Measurements from ENCODE around the gene TCL1A. TPM values are rescaled to one million over a fixed set of nuclear protein-coding genes. Genes with fewer than 3 reads are reported as not detected.

TCL1A gene
- total and polyA plus RNA-seq, 10 of the 15 experiments (the other 5 are each of a cell fraction or from before 2014, with no cell fraction given) = 5.9 to 283 (median 113) TPM

DNA sequence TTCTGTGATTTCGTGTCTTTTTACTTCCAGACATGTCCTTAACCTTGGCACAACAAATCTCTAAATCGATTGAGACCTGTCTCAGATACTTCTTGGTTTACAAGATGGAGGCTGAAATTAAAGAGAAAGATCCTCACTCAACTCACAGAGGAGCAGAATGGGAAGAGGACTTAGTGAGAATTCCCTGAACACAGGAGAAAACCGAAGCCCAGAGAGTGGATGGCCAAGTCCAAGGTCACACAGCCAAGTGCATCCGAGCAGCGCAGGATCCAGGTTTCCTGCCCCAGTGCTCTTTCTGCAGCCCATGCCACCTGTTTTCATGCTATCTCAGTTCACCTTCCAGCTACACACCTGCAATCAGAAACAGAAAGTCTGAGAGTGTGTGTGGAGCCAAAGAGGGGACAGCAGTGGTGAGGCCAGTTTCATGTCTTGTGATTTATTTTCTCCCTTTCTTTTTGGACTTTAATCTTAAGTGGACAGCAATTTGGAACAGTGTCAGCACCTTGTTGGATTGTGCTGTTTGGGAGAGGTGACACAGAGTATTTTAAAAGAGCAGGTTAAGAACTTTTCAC lies 50.6 kb downstream of the TCL1A start (continued):
- TF ChIP-seq, protein P1, sequence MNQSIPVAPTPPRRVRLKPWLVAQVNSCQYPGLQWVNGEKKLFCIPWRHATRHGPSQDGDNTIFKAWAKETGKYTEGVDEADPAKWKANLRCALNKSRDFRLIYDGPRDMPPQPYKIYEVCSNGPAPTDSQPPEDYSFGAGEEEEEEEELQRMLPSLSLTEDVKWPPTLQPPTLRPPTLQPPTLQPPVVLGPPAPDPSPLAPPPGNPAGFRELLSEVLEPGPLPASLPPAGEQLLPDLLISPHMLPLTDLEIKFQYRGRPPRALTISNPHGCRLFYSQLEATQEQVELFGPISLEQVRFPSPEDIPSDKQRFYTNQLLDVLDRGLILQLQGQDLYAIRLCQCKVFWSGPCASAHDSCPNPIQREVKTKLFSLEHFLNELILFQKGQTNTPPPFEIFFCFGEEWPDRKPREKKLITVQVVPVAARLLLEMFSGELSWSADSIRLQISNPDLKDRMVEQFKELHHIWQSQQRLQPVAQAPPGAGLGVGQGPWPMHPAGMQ (IDR thresholded peaks at IDR 0.05; ENCODE audit: borderline replicate concordance) = no peak
- TF ChIP-seq BMI1 (IDR thresholded peaks at IDR 0.05; ENCODE audit: borderline replicate concordance) = no peak
- TF ChIP-seq NFXL1 (IDR thresholded peaks at IDR 0.05; ENCODE audit: borderline replicate concordance) = 0 out of 2 replicates have a peak, but pooled peaks have one; percentile 62
- TF ChIP-seq FOXM1 (IDR thresholded peaks at IDR 0.05; ENCODE audit: low read depth, low read length) = no peak

DNA sequence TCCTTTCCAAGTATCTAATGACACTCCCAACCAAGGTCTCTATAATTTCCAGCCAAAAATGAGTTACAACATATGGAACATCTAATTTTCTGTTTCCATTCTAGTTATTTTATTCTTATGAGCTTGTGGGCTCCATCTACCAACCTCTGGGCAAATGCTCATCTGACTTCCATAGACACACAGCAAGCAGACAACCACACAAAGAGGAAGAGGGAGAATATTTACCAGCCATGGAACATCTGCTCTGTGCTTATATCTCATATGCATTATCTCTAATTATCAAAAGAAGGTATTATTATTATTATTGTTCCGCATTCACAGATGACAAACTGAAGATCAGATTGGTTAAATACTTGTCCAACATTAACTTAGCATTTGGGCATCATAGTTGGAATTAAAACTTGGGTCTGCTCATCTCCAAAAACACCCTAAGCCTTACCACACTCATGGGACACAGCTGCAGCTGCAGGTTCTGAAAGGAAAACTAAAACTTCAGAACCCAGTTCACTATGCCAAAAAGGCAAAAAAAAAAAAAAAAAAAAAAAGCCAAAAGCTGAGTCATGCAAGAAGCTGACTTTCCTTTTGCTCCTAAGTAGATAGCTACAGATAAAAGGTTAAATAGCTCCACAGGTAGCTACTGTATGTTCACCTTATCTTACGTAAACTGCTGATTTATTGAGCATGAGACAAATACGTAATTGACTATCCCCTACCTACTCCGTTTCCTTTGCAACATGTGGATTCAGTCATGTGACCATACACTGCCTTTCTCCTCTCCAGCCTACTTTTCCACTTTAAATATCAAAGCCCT lies 51.3 kb downstream of the TCL1A start:
- peak overlapping the region; percentile 67 for H3K4me2 ChIP-seq (ENCODE audit: control insufficient read depth, insufficient read depth)
- CTCF ChIA-PET = interaction anchor here (1.0 to 7.4 kb wide), 9 partner anchors 8 to 100 kb away, joined by 3 to 98 read pairs (median 7); no protein-coding TSS in a partner anchor
- H3K36me3 ChIP-seq (ENCODE audit: control insufficient read depth in 2 of 2, insufficient read depth in 2 of 2, low read length in 1 of 2) = no peaks in the 10 kb centered on the region
- ATAC-seq (peak; percentile 68), DNase-seq (ENCODE audit: low read depth, low spot score) (peak; percentile 74), FAIRE-seq (peak; percentile 49)
- POLR2A ChIA-PET = interaction anchor here (0.6 to 1.3 kb wide), 7 partner anchors 15 to 1674 kb away, joined by 4 to 8 read pairs (median 5); no protein-coding TSS in a partner anchor
- H3K4me3 ChIP-seq = peak overlapping the region; percentile 64
- no peaks in the 10 kb centered on the region for H3K9me3 ChIP-seq (replicated peaks; ENCODE audit: control insufficient read depth, insufficient read depth, low read length)
- H3K27me3 ChIP-seq (replicated peaks in 1 of 2; ENCODE audit: control insufficient read depth in 2 of 2, insufficient read depth in 2 of 2, low read length in 1 of 2) = no peaks in the 10 kb centered on the region; a peak in 2 of 4 replicates
- no peaks in the 10 kb centered on the region for H3K79me2 ChIP-seq (ENCODE audit: control insufficient read depth, insufficient read depth, low read length)
- H3K27ac ChIP-seq (ENCODE audit: control insufficient read depth, insufficient read depth) = peak overlapping the region; percentile 82
- H2AFZ ChIP-seq (ENCODE audit: control insufficient read depth, low read depth, low read length) = peak overlapping the region; percentile 42
- peaks cover 56% of the 10 kb centered on the region for H3K4me1 ChIP-seq (ENCODE audit: control insufficient read depth, insufficient read depth, low read length)
- RAD21 ChIA-PET (ENCODE audit: unreplicated experiment) = interaction anchor here (0.6 to 4.3 kb wide), 15 partner anchors 8 to 219 kb away, joined by 3 to 44 read pairs (median 3); no protein-coding TSS in a partner anchor
- 2% methylated on average over 4 of the region's 4 CpGs for WGBS (ENCODE audit: insufficient coverage, insufficient replicate concordance, low lambda C conversion rate, missing lambda C conversion rate)
- intact Hi-C loops (cut with micrococcal nuclease; ENCODE audit: unreplicated experiment) (loop anchor here (1.0 to 5.0 kb wide), 2 partner anchors 65 to 85 kb away; no protein-coding TSS in a partner anchor), in situ Hi-C loops (cut with MboI) (loop anchor here (25.0 kb wide), 1 partner anchor 1700 kb away; no protein-coding TSS in a partner anchor)
- TSS peak; percentile 92 for BruUV-seq (replicated peaks)
- no peaks in the 10 kb centered on the region for H4K20me1 ChIP-seq (ENCODE audit: control insufficient read depth, insufficient read depth)
- peak overlapping the region; percentile 52 for H3K9ac ChIP-seq (ENCODE audit: control insufficient read depth, insufficient read depth, low read length)
- SMC1A ChIA-PET (ENCODE audit: uncharacterized antibody, unreplicated experiment) = interaction anchor here (0.7 to 7.1 kb wide), 15 partner anchors 8 to 103 kb away, joined by 3 to 78 read pairs (median 4); no protein-coding TSS in a partner anchor
- no peak for TF ChIP-seq YBX1 (IDR thresholded peaks at IDR 0.05)
- TF ChIP-seq HCFC1 (IDR thresholded peaks at IDR 0.05; ENCODE audit: low read length) = no peak
- no peak for TF ChIP-seq BMI1 (IDR thresholded peaks at IDR 0.05; ENCODE audit: borderline replicate concordance)
- TF ChIP-seq ZZZ3 (IDR thresholded peaks at IDR 0.05; ENCODE audit: control insufficient read depth, insufficient read length, low read depth) = no peak
- TF ChIP-seq SIN3A (IDR thresholded peaks at IDR 0.05; ENCODE audit: low read depth, low read length) = no peak
- no peak for TF ChIP-seq SMARCA5 (IDR thresholded peaks at IDR 0.05)
- TF ChIP-seq ZNF274 (IDR thresholded peaks at IDR 0.05; ENCODE audit: insufficient read depth, insufficient read length) = no peak
- no peak for TF ChIP-seq SMAD1 (IDR thresholded peaks at IDR 0.05; ENCODE audit: low read depth, partially characterized antibody)
- TF ChIP-seq MEF2A (IDR thresholded peaks at IDR 0.05; ENCODE audit: insufficient read depth, low read depth, low read length) = no peak
- TF ChIP-seq WRNIP1 (IDR thresholded peaks at IDR 0.05; ENCODE audit: borderline replicate concordance, low read depth, low read length) = no peak
- no peak for TF ChIP-seq KLF5 (IDR thresholded peaks at IDR 0.05; ENCODE audit: partially characterized antibody)
- TF ChIP-seq, protein P2, sequence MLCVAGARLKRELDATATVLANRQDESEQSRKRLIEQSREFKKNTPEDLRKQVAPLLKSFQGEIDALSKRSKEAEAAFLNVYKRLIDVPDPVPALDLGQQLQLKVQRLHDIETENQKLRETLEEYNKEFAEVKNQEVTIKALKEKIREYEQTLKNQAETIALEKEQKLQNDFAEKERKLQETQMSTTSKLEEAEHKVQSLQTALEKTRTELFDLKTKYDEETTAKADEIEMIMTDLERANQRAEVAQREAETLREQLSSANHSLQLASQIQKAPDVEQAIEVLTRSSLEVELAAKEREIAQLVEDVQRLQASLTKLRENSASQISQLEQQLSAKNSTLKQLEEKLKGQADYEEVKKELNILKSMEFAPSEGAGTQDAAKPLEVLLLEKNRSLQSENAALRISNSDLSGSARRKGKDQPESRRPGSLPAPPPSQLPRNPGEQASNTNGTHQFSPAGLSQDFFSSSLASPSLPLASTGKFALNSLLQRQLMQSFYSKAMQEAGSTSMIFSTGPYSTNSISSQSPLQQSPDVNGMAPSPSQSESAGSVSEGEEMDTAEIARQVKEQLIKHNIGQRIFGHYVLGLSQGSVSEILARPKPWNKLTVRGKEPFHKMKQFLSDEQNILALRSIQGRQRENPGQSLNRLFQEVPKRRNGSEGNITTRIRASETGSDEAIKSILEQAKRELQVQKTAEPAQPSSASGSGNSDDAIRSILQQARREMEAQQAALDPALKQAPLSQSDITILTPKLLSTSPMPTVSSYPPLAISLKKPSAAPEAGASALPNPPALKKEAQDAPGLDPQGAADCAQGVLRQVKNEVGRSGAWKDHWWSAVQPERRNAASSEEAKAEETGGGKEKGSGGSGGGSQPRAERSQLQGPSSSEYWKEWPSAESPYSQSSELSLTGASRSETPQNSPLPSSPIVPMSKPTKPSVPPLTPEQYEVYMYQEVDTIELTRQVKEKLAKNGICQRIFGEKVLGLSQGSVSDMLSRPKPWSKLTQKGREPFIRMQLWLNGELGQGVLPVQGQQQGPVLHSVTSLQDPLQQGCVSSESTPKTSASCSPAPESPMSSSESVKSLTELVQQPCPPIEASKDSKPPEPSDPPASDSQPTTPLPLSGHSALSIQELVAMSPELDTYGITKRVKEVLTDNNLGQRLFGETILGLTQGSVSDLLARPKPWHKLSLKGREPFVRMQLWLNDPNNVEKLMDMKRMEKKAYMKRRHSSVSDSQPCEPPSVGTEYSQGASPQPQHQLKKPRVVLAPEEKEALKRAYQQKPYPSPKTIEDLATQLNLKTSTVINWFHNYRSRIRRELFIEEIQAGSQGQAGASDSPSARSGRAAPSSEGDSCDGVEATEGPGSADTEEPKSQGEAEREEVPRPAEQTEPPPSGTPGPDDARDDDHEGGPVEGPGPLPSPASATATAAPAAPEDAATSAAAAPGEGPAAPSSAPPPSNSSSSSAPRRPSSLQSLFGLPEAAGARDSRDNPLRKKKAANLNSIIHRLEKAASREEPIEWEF (IDR thresholded peaks at IDR 0.05; ENCODE audit: insufficient replicate concordance, low read depth, low read length) = no peak

All from GM12878 (cell line).